Pons (tissue), 1 donor: Measurements from ENCODE around the gene RAB3C.

Experiments used
- DNase-seq: peaks from one replicate; pipeline ENCODE4 v3.0.0-alpha.2; 2016; ENCODE audit warnings: low spot score

RAB3C gene

DNA sequence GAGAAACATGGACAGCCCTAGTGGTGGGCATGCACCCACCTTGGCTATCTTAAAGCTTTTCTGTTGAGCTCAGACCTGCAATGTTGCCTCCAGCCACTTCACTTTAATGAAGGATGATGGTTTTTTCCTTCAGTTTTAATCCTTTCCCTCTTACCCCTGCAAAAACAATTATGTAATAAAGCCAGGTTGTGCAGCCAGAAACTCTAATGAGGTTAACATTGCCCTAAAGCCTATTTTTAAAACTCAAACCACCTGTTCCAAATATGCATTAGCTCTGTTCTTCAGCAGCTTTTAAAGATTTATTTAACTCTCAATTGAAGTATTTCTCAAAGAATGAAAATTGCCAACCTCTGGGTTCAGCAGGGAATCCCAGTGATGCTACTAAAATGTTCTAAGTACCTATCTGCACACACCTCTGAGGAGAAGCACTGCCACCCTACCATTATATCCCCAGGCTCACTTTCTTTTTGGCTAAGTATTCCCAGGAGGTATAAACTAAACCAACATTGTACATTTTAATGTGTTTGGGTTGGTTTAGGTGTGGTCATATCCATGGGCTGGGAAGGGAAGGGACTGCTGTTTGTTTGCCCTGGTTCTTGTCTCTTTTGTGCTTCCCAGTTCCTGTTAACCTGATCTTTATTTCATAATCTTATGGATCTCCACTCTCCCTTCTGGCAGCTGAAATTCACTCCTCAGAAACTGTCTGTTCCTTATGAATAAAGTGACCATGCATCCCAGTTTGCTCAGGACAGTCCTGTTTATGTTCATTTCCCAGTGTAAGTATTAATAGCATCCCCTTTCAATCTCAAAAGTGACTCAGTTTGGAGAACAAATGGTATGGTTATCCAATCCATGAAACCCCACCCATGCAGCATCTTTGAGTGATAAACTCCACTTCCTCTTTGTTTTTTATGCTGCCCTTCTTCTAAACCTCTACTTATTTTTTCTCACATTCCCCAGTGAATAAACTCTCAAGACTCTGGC is 251.7 kb downstream of the RAB3C start:
- no peak for DNase-seq

- DNase-seq, result no peak
Observed at GRCh38 chr5:58836351-58836750, 253.5 kb downstream of the RAB3C start.

DNA sequence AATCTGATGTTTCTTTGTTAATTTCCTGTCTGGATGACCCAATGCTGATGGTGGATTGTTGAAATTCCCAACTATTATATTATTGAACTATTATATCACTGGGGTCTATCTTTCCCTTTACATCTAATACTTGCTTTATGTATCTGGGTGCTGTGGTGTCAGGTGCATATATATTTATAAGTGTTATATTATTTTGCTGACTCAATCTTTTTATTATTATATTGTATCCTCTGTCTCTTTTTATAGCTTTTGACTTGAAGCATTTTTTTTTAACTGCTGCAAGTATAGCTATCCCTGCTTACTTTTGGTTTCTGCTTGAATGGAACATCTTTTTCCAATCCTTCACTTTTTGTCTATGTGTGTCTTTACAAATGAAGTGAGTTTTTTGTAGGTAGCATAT is 255.9 kb downstream of the RAB3C start:
- no peak for DNase-seq

DNA sequence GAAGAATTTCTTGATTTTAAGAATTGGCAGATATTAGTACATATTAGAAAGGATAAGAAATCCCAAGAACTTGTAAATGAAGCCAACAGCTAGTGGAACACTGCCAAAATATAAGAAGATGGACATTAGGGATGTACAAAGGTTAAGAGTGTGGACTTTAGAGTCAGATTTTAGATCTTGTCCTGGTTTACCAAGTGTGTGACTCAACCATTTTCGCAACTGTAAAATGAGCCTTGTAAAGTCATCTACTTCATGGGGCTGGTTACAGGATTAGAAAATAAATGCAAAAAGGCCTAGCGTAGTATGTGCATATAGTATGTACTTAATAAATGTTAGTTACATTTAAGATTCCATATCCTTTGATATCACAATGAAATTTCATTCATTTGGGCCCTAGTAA is 260.0 kb downstream of the RAB3C start:
- no peak for DNase-seq

- no peak for DNase-seq
Observed at GRCh38 chr5:58844395-58844794, 261.5 kb downstream of the RAB3C start.

GRCh38 chr5:58847041-58847440 is 264.2 kb downstream of the RAB3C start:
- no peak for DNase-seq

DNA sequence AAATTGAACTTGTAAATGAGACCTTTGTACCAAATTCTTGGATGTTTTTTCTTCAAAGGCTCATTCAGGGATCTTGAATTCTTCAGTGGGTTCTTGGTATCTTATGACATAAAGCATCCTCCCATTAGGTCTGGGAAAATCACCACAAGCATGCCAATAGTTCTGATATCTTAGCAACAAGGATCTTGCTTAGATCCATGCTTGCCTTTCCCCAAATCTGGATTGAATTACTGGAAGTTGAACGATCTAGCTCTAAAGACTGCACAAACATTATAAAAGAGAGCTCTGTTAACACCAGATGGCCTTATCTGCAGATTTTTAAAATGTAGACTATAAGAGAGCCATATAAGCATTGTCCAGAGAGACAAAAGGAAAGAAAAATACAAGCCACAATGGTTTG is 266.3 kb downstream of the RAB3C start:
- DNase-seq, result no peak

DNA sequence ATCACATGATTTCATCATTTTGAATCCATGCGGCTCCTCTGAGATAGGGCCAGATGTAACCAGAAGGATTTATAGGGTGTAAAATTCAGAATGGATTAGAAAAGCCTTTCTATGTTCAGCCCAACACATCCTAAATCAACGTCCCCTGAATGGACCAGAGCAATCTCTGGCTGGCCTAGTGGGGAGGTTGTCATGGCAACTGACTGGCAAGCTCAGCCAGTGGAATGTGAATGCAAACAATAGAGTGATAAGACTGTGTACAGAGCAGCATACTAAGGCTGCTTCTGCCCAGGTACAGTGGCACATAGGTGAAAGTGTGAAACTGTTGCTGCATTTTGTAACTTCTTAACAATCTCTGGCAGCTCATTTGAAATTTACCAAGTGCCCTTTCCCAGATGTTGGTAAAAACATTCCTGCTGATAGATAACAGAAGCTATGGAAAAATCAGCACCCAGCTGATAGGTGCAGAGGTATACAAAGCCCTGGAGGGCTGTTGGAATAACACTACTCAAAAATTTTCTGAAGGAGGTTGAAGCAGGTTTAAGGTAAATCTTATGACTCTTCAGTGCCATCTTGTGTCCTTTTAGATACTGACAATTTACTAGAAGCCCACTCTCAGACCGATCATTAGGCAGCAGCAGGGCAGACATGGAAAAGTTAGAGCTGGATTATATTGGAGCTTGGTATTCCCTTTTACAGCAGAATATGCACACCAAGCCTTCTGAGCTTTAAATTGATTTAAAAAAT is 267.2 kb downstream of the RAB3C start:
- DNase-seq, result peak; percentile 54

DNA sequence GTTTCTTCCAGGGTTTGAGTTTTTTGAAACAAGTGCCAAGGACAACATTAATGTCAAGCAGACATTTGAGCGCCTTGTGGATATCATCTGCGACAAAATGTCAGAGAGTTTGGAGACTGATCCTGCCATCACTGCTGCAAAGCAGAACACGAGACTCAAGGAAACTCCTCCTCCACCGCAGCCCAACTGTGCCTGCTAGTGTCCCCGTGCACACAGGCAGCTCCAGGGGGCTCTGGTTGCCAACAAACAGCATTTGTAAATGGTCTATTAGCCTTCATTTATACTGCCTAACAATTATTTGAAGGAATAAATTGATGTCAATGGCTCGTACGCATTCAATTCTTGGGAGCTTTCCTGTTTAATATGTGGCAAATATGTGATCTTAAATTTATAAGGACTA is 268.3 kb downstream of the RAB3C start:
- no peak for DNase-seq

- no peak for DNase-seq
Observed at GRCh38 chr5:58851571-58851970, 268.7 kb downstream of the RAB3C start.

DNA sequence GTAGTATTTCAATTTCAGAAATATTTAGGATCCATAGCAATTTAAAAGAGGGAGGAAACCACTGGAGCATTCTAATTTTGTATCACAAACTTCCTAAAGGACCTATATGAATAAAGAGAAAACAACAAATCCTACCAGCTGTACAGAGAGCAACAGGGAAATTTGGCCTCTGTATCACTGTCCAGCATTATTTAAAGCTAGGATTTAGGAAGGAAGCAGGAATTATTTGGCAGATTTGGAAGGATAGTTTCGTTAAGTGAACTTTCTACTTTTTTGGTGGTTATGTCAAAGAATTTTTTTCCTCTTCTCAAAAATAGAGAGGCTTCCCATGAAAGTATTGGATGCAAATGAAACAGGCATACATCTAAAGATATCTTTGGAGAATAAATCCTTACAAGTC is 269.7 kb downstream of the RAB3C start:
- DNase-seq, result no peak

DNA sequence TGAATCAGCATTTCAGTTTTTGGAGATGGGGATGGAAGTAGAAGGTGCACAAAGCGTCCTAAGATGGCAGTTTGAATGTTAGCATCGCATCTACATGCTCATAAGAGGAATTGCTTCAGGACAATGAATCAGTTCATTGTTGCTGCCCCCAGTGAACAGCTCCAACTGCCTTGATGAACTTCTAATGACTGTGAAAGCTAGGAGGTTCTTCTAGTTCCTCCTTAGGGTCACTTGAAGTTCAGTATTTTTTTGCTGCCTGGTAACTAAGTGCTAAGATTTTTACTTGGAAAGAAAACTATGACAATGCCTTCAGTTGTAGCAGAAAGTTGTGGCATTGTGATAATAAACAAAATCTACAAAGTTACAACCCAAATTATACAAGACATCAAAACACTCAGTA is 271.6 kb downstream of the RAB3C start:
- DNase-seq, result no peak

DNA sequence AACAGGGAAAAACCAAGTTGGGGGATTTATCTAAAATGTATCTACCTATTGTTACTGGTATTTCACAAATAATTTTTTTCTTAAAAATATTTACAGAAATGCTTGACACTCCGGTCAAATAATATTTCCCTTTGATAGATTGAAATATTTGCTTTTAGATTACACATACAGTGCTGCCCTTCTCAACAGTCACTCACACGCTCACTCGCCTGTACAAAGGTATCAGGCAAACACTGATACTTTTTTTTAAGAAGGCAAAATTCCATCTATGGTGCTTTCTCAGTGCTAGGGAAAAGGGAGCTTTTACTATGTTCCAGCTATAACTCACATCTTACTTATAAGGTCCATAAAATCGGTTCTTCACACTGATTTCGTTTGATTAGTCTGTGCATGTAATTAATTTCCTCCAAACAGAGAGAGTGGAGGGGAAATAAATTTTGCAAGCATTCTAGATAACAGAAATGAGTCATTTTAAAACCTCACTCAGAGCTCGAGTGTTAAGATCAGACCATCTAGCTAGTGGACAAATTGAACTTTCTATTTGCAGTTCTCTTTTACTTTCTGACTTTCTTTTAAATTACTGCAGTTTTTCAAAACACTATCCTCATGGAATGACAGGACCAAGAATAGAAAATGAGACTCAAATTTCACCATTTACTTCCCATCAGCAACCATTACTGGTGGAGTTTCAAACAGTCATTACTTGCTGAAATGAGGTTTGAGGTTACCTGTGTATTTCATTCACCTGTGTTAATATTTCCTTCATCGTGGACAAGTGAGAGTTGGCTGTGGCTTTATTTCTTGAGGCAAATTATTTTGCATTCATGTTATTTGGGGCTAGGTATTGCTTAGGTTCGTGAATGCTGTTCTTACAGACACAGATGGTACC is 273.2 kb downstream of the RAB3C start:
- DNase-seq, result no peak

- DNase-seq, result no peak
Observed at GRCh38 chr5:58857609-58858008, 274.7 kb downstream of the RAB3C start.

DNA sequence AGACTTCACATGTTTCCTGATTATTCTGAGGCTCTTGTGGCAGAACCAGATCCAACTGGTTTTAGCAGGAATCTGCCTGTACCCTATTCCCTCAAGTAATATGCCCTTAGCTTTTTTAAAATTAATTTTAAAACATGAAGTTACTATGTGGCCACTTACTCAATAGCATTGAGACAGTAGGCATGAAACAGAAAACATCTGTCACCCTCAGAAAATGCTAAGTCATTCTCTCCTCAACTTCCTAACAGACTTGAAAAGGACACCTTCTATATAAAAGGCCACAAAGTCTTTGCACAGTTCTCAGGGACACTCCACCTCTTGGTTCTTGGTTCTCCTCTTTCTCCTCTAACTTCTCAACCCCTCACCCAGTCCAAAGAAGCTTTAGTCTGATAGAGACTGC is 277.8 kb downstream of the RAB3C start:
- no peak for DNase-seq

GRCh38 chr5:58868931-58869330 is 286.1 kb downstream of the RAB3C start:
- no peak for DNase-seq

- DNase-seq, result peak; percentile 53
Observed at GRCh38 chr5:58871648-58872242, 288.9 kb downstream of the RAB3C start.

GRCh38 chr5:58872670-58873273 is 289.9 kb downstream of the RAB3C start:
- DNase-seq, result no peak

DNA sequence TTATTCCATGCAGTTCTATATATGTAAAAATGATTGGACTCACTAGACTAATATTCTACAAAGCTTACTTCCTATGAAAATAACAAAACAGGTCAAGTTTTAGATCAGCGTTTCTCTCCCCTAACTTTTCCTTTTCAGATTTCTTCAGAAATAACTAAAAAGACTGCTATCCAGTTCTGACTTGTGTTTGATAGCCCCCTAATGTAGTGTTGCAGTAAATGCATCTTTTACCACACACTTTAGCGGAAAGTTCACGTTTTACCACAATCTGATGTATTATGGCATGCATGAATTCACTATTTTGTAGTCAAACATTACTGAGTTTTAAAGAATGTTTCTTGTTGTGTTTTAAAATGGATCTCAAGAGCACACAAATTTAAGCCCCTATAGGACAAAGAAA is 292.7 kb downstream of the RAB3C start:
- DNase-seq, result no peak

DNA sequence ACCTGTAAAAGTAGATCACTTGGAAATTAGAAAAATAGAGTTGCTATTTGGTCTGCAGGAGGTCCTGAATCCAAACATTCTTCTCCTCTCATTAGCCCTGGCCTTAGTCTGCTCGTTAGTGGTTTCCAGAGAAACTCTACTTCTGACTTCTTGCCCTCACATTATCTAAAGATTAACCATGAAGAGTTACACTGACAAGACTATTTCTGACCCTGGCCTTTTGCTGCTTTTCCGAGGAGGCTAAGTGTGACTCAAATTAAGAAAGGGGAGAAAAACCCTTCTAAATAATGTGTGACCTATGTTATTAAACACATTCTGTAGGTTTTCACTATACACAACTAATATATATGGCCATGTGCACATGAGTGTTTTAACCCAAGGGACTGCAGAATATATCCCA is 302.4 kb downstream of the RAB3C start:
- DNase-seq, result no peak
